Tibial nerve (tissue), 4 donors: ENCODE results near the gene C1R.

ENCODE experiments used
- EP300 ChIP-seq, 2 donors: sonication (generic); formaldehyde crosslinking; IDR thresholded peaks; one replicate each; pipeline ENCODE4 v1.6.1; 2017; ENCODE audit warnings: antibody characterized with exemption in 2 of 2, mild to moderate bottlenecking in 1 of 2
- POLR2A ChIP-seq, 2 donors: fragments of 450-650 bp; IDR thresholded peaks; one replicate each; pipeline ENCODE4 v1.6.1; 2017; ENCODE audit warnings: antibody characterized with exemption in 2 of 2, mild to moderate bottlenecking in 2 of 2, moderate library complexity in 2 of 2
- TF ChIP-seq, protein P1 (sequence below), 5 experiments: fragments of 200-600 bp in 3 of 5; fragments of 450-650 bp in 2 of 5; sonication (generic) in 3 of 5; IDR thresholded peaks; one replicate each; pipeline ENCODE4 v1.5.1; 2016 to 2019; ENCODE audit warnings: antibody characterized with exemption in 5 of 5, mild to moderate bottlenecking in 3 of 5, moderate library complexity in 2 of 5

DNA sequence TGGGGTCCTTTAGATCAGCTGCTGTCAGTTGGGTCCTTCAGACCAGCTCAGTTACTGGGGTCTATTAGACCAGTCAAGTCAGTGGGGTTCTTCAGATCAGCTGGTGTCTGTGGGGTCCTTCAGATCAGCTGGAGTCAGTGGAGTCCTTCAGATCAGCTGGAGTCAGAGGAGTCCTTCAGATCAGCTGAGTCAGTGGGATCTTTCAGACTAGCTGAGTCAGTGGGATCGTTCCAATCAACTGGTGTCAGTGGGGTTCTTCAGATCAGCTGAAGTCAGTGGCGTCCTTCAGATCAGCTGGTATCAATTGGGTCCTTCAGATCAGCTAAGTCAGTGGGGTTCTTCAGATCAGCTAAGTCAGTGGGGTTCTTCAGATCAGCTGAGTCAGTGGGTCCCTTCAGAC is 59.3 kb downstream of the C1R start:
- TF ChIP-seq POLR2A (IDR thresholded peaks at IDR 0.05) (no peak), EP300 (IDR thresholded peaks at IDR 0.05) (no peak)
- TF ChIP-seq, protein P1, sequence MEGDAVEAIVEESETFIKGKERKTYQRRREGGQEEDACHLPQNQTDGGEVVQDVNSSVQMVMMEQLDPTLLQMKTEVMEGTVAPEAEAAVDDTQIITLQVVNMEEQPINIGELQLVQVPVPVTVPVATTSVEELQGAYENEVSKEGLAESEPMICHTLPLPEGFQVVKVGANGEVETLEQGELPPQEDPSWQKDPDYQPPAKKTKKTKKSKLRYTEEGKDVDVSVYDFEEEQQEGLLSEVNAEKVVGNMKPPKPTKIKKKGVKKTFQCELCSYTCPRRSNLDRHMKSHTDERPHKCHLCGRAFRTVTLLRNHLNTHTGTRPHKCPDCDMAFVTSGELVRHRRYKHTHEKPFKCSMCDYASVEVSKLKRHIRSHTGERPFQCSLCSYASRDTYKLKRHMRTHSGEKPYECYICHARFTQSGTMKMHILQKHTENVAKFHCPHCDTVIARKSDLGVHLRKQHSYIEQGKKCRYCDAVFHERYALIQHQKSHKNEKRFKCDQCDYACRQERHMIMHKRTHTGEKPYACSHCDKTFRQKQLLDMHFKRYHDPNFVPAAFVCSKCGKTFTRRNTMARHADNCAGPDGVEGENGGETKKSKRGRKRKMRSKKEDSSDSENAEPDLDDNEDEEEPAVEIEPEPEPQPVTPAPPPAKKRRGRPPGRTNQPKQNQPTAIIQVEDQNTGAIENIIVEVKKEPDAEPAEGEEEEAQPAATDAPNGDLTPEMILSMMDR (IDR thresholded peaks at IDR 0.05), result no peak
